GM21447 (cell line): ENCODE data around the gene CD14.
"Not testable (repeated sequence)": the region's sequence is repeated elsewhere in the genome, so short reads cannot be mapped to it uniquely, and the experiment has no call there.

ENCODE experiments used
- ATAC-seq: cut with Tn5 transposase; IDR thresholded peaks from one replicate; pipeline ENCODE4 v1.9.1; 2021; ENCODE audit not compliant: unreplicated experiment

Gene CD14

DNA sequence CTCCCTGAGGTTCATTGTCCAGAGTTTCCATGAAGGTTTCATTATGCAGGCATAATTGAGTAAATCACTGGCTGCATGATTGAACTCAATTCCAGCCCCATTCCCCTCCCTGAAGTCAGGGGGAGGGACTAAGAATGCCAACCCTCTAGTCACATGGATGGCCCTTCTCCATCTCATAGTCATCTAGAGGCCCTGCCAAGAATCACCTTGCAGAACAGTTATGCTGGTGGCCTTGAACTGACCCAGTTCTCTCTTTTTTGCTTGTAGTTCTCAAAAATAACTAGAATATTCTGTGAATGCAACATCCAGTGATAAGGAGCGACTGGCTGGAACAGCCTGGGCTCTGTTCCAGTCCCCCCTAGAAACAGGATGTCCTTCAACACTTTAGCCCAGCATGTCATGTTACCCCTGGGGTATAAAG is 36.6 kb downstream of the CD14 start:
- no peak for ATAC-seq

DNA sequence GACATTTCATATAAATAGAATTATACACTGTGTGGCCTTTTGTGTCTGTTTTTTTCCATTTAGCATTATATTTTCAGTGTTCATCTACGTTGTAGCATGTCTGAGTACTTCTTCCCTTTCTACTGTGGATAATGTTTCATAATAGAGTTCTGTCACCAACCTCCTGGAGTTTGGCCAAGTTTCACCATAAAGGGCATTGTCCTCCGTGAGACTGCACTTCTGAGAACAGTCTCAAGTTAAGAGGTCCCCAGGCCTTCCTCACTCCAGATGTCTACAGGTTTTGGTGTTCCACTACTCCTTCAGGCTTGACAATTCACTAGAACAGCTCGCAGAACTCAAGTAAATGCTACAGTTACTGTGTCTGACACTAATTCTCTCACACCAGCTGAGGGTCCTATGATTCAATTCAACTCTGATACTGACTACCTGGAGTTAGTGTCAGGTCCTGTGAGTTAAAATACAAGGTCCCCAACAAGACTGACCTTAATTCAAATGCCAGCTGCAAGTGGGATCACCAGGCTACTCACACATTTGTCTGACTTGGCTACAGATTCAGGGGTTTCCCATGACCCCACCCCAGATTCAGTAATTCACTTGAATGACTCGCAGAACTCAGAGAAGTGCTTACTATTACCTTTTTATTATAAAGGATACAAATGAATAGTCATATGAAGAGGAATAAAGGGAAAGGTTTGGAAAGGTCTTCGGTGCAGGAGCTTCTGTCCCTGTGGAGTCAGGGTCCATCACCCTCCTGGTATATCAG is 37.3 kb downstream of the CD14 start:
- ATAC-seq, result no peak

DNA sequence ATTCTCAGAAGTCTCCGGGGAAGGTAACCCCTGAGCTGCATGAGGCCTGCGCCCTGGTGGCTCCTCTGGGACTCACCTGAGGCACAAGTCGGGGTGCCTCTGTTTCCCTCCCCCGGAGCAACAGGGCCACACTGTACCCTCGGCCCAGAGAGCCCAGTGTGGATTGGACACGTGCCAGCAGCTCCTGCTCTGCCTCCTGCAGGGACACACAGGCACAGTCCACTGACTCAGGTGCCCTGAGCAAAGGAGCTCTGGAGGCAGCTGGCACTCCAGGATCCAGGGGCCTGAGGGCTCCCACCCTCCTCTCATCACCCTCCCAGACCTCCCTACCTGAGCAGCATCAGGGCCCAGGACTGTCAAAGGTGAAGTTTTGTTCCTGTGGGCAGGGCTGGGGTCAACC is 38.8 kb downstream of the CD14 start:
- ATAC-seq, result no peak

DNA sequence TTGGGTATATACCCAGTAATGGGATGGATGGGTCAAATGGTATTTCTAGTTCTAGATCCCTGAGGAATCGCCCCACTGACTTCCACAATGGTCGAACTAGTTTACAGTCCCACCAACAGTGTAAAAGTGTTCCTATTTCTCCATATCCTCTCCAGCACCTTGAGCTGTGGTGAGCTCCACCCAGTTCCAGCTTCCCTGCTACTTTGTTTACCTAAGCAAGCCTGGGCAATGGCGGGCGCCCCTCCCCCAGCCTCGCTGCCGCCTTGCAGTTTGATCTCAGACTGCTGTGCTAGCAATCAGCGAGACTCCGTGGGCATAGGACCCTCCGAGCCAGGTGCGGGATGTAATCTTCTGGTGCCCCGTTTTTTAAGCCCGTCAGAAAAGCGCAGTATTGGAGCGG is 39.9 kb downstream of the CD14 start:
- ATAC-seq, result not testable (repeated sequence)

DNA sequence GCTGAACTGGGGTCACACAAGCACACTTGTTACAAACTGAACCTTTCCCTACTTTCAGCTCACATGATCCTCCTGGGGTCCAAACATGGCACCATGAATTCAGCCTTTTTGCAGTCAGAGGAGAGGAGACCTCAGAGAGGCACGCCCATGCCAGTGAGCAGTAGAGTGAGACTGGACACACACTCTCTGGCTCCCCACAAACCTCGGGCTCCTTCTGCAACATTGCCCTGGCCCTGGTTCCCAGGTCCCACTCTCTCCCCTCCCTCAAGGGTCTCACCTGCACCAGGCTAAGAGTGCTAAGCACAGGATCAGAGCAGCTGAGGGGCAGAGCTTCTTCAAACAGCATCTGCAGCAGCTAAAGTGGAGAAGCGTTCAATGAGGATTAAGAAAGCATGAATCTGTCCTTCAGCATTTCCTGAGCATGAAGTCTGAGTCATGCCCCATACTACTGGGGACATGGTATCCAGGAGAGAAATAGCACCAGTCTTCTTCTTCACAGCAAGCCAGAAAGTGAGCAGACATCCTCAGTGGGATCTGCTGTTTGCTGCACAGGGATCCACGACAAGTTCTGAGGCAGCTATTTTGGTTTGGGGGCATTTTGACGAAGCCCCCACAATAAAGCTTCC is 41.1 kb downstream of the CD14 start:
- ATAC-seq, result no peak

- no peak for ATAC-seq
Measured at GRCh38 chr5:140590861-140591260, 42.1 kb downstream of the CD14 start.

- ATAC-seq, result no peak
Measured at GRCh38 chr5:140588311-140589070, 44.5 kb downstream of the CD14 start.

GRCh38 chr5:140587495-140587894 is 45.5 kb downstream of the CD14 start:
- ATAC-seq, result no peak
